Progenitor cell of endocrine pancreas (in vitro differentiated cells): Measurements from ENCODE around the gene GMDS. TPM values are rescaled to one million over a fixed set of nuclear protein-coding genes. Genes with fewer than 3 reads are reported as not detected.

Experiments
- DNase-seq: peaks from one replicate; pipeline ENCODE4 v3.0.0; 2021; ENCODE audit warnings: low spot score; ENCODE audit not compliant: unreplicated experiment
- H3K27ac Mint-ChIP-seq: 2 replicates; pipeline ENCODE4 v1.8.0; 2021; ENCODE audit warnings: mild to moderate bottlenecking, moderate library complexity, mixed read lengths
- H3K27me3 Mint-ChIP-seq: 2 replicates; pipeline ENCODE4 v1.8.0; 2021; ENCODE audit warnings: mixed read lengths
- H3K36me3 Mint-ChIP-seq: 2 replicates; pipeline ENCODE4 v1.8.0; 2022; ENCODE audit warnings: mixed read lengths; ENCODE audit not compliant: insufficient read depth
- H3K4me1 Mint-ChIP-seq: 2 replicates; pipeline ENCODE4 v1.8.0; 2021; ENCODE audit warnings: low read depth, mixed read lengths
- H3K4me3 Mint-ChIP-seq: 2 replicates; pipeline ENCODE4 v1.8.0; 2021; ENCODE audit warnings: low read depth, mild to moderate bottlenecking, moderate library complexity, mixed read lengths
- H3K9me3 Mint-ChIP-seq: 2 replicates; pipeline ENCODE4 v1.8.0; 2021; ENCODE audit warnings: low read depth, mixed read lengths
- total RNA-seq: library from RNA; stranded (reverse); gene quantifications from 2 replicates; pipeline ENCODE4 v1.2.1, GENCODE V29; 2021
- TF ChIP-seq, protein P1 (sequence below): fragments of 200-600 bp; sonication (generic); IDR thresholded peaks from one replicate; pipeline ENCODE4 v1.5.0; 2021; ENCODE audit warnings: antibody characterized with exemption, mild to moderate bottlenecking; ENCODE audit not compliant: unreplicated experiment

The GMDS gene
- total RNA-seq, 1 donor from 2014 or later: 17.2 TPM

DNA sequence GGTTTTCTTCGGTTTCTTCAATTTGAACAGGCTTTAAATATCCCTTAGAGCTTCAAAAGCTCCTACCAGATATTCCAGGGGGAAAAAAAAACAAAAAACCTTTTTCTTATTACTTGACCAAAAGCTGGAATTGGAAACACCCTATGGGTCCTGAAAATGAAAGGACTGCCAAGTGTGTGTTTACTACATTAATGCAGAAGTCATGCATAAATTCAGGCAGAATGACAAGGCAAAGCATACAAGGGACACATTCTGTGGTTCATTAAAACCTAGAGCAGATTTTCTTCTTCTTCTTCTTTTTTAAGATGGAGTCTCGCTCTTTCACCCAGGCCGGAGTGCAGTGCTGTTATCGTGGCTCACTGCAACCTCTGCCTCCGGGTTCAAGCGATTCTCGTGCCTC is 119.1 kb downstream of the GMDS start:
- no peak for DNase-seq
- H3K27ac Mint-ChIP-seq: no peak overlapping the region
- H3K36me3 Mint-ChIP-seq: peaks cover 1% of the 10 kb centered on the region
- H3K27me3 Mint-ChIP-seq: peaks cover 10% of the 10 kb centered on the region
- peaks cover 2% of the 10 kb centered on the region for H3K4me1 Mint-ChIP-seq
- H3K4me3 Mint-ChIP-seq: no peak overlapping the region
- H3K9me3 Mint-ChIP-seq: peaks cover 6% of the 10 kb centered on the region
- TF ChIP-seq, protein P1, sequence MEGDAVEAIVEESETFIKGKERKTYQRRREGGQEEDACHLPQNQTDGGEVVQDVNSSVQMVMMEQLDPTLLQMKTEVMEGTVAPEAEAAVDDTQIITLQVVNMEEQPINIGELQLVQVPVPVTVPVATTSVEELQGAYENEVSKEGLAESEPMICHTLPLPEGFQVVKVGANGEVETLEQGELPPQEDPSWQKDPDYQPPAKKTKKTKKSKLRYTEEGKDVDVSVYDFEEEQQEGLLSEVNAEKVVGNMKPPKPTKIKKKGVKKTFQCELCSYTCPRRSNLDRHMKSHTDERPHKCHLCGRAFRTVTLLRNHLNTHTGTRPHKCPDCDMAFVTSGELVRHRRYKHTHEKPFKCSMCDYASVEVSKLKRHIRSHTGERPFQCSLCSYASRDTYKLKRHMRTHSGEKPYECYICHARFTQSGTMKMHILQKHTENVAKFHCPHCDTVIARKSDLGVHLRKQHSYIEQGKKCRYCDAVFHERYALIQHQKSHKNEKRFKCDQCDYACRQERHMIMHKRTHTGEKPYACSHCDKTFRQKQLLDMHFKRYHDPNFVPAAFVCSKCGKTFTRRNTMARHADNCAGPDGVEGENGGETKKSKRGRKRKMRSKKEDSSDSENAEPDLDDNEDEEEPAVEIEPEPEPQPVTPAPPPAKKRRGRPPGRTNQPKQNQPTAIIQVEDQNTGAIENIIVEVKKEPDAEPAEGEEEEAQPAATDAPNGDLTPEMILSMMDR: no peak

DNA sequence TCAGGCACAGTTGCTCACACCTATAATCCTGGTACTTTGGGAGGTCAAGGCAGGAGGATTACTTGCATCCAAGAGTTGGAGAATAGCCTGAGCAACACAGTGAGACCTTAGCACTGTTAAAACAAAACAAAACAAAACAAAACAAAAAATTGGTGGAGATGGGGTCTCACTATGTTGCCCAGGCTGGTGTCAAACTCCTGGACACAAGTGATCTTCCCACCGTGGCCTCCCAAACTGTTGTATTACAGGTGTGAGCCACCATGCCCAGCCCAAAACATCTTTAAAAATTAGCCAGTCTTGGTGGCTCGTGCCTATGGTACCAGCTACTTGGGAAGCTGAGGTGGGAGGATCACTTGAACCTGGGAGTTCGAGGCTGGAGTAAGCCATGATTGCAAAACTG is 120.2 kb downstream of the GMDS start:
- Mint-ChIP-seq H3K9me3 (peaks cover 6% of the 10 kb centered on the region), H3K4me1 (peaks cover 4% of the 10 kb centered on the region), H3K27ac (no peak overlapping the region), H3K27me3 (peaks cover 10% of the 10 kb centered on the region), H3K4me3 (no peak overlapping the region), H3K36me3 (peaks cover 1% of the 10 kb centered on the region)
- no peak for DNase-seq
- TF ChIP-seq, protein P1: no peak

DNA sequence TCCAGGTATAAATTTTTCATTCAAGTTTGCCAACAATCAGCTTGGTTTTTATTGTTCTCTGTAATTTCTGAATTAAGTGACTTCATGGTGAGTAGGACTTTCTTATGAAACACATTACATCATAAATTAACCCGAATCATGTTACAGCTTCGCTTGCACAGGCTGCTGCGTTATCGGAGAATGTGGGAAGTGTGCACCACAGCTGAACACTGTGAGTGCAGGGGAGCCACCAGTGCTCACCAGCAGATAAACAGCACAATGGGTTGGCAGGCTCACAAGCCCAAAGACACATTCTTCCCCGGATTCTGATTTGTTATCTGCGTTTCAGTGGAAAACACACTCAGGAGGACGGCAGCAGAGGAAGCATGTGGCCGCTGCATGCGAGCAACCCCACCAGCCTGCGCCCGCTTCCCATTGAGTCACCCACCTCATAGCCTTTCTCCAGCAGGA is 121.1 kb downstream of the GMDS start:
- H3K27ac Mint-ChIP-seq: no peak overlapping the region

DNA sequence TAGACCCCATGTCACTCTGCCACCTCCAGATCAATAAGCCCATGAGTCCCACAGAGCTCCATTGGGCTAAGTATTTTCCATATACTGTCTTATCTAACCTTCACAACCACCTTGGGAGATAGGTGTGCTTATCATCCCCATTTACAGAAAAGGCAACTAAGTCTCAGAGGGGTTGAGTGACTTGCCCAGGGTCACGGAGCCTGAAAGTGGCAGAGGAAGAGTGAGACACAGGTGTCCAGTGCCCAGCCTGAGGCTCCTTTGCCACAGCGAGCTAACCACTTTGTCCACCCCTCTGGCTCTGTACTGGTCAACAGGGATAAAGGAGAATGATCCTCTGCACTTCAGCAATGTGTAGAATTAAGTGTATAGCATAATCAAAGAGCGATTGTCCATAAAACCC is 124.5 kb downstream of the GMDS start:
- H3K36me3 Mint-ChIP-seq: peaks cover 1% of the 10 kb centered on the region
- peaks cover 8% of the 10 kb centered on the region for H3K27me3 Mint-ChIP-seq
- peaks cover 16% of the 10 kb centered on the region for H3K4me1 Mint-ChIP-seq
- DNase-seq: no peak
- H3K4me3 Mint-ChIP-seq: no peak overlapping the region
- TF ChIP-seq, protein P1: no peak
- no peak overlapping the region for H3K27ac Mint-ChIP-seq
- peaks cover 6% of the 10 kb centered on the region for H3K9me3 Mint-ChIP-seq

More for the DNA sequence above, 121.1 kb downstream of the GMDS start:
- Mint-ChIP-seq H3K36me3 (peaks cover 1% of the 10 kb centered on the region), H3K4me1 (peaks cover 6% of the 10 kb centered on the region), H3K27me3 (peaks cover 7% of the 10 kb centered on the region), H3K9me3 (peaks cover 6% of the 10 kb centered on the region), H3K4me3 (no peak overlapping the region)
- TF ChIP-seq, protein P1: no peak
- DNase-seq: no peak

DNA sequence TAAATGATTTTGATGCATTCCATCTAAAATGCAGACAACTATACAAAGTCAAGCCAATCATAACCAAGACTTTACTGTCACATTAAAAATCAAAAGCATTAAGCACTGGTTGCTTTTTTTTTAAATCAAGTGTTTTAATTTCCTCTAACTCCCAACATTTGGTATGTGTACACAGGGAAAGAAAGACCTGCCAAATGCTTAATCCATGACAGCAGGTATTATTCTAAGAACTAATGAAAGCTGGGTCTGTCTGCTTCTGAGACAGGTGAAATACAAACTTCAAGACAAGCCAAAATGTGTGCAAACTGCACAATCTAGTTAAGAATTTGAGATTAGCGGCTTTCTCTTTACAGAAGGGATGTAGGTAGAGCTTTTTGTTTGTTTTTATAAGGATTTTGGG is 126.1 kb downstream of the GMDS start:
- peaks cover 1% of the 10 kb centered on the region for H3K36me3 Mint-ChIP-seq
- peaks cover 5% of the 10 kb centered on the region for H3K27me3 Mint-ChIP-seq
- no peak overlapping the region for H3K4me3 Mint-ChIP-seq
- TF ChIP-seq, protein P1: no peak
- H3K4me1 Mint-ChIP-seq: peaks cover 14% of the 10 kb centered on the region
- H3K9me3 Mint-ChIP-seq: peaks cover 6% of the 10 kb centered on the region
- no peak overlapping the region for H3K27ac Mint-ChIP-seq
- DNase-seq: no peak
